CD4-positive, alpha-beta T cell treated with Interleukin-6 for 4 hours (primary cell): ENCODE results near the gene ZEB2.

ENCODE experiments used
- DNase-seq: peaks from one replicate; pipeline ENCODE4 v3.0.0-alpha.2; 2020; ENCODE audit warnings: mixed read lengths

The ZEB2 gene

GRCh38 chr2:144526831-144527230 is 6.9 kb upstream of the ZEB2 start:
- no peak for DNase-seq

GRCh38 chr2:144524118-144525009 is 4.4 kb upstream of the ZEB2 start:
- no peak for DNase-seq

- no peak for DNase-seq
Observed at GRCh38 chr2:144523596-144524117, 3.7 kb upstream of the ZEB2 start.

GRCh38 chr2:144522897-144523595 is 3.1 kb upstream of the ZEB2 start:
- no peak for DNase-seq

- no peak for DNase-seq
Observed at GRCh38 chr2:144522176-144522896, 2.4 kb upstream of the ZEB2 start.

GRCh38 chr2:144521686-144522085 is 1.8 kb upstream of the ZEB2 start:
- DNase-seq: no peak

GRCh38 chr2:144520756-144521487 is 1.0 kb upstream of the ZEB2 start:
- no peak for DNase-seq

GRCh38 chr2:144519597-144519933 is 354 bp downstream of the ZEB2 start:
- DNase-seq: no peak

GRCh38 chr2:144518748-144519596 is 947 bp downstream of the ZEB2 start:
- DNase-seq: no peak

- DNase-seq: no peak
Observed at GRCh38 chr2:144517866-144518747, 1.8 kb downstream of the ZEB2 start.

- DNase-seq: peak; percentile 44
Observed at GRCh38 chr2:144516981-144517865, 2.7 kb downstream of the ZEB2 start.

- no peak for DNase-seq
Observed at GRCh38 chr2:144516411-144516980, 3.4 kb downstream of the ZEB2 start.

- DNase-seq: peak; percentile 29
Observed at GRCh38 chr2:144515696-144516410, 4.1 kb downstream of the ZEB2 start.

GRCh38 chr2:144515099-144515695 is 4.7 kb downstream of the ZEB2 start:
- no peak for DNase-seq

GRCh38 chr2:144514616-144515091 is 5.3 kb downstream of the ZEB2 start:
- DNase-seq: no peak

GRCh38 chr2:144513388-144514101 is 6.4 kb downstream of the ZEB2 start:
- no peak for DNase-seq

- DNase-seq: no peak
Observed at GRCh38 chr2:144512891-144513351, 7.0 kb downstream of the ZEB2 start.
